ENCODE results near the gene CHD5. TPM values are rescaled to one million over a fixed set of nuclear protein-coding genes. Genes with fewer than 3 reads are reported as not detected.

CHD5 gene
- total and polyA plus RNA-seq, 9 donors: 0.09 to 0.26 (median 0.19) TPM

DNA sequence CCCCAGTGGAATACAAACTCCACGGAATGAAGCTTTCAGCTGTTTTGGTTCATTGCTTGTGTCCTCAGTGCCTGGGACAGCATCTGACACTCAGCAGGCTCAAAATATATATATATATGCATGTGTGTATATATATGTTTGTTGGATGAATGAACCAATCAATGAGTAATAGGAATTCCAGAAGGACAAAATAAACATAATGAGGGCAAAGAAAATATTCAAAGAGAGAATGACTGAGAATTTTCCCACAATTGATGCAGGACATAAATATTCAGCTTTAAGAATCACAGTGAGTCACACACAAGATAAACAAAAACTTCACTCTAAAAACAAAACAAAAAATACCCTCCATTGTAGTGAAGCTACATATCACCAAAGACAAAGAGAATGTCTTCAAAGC, 64.0 kb downstream of the CHD5 start:
- Histone ChIP-seq H3K27me3 (ENCODE audit: control insufficient read depth, insufficient read depth, low read length) (peaks cover 11% of the 10 kb centered on the region), H3K27ac (ENCODE audit: low read length) (no peak overlapping the region), H3K9me3 (replicated peaks; ENCODE audit: control insufficient read depth, low read depth, low read length) (peaks cover 2% of the 10 kb centered on the region), H3K36me3 (ENCODE audit: control insufficient read depth, insufficient read depth, low read length) (no peaks in the 10 kb centered on the region), H3K4me3 (ENCODE audit: low read length) (no peak overlapping the region), H3K4me1 (ENCODE audit: control insufficient read depth, insufficient read depth, low read length) (no peaks in the 10 kb centered on the region)
- WGBS (ENCODE audit: insufficient coverage): no CpG with 5 or more reads among the region's 1 CpG
- no peak for DNase-seq

DNA sequence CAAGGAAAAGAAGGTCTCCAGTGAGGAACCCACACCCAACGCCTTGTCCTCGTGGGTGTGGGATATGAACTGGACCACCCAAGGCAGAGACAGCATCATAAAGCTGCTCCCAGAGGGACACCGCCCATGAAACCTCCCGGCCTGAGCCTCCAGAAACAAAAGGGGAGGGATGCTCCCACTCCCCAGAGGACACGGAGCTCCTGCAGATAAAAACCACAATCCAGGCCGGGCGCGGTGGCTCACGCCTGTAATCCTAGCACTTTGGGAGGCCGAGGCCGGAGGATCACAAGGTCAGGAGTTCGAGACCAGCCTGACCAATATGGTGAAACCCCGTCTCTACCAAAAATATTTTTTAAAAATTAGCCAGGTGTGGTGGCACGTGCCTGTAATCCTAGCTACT, 66.4 kb downstream of the CHD5 start:
- H3K4me3 ChIP-seq (ENCODE audit: low read length): no peak overlapping the region
- no peaks in the 10 kb centered on the region for H3K36me3 ChIP-seq (ENCODE audit: control insufficient read depth, insufficient read depth, low read length)
- 81% methylated on average over 10 of the region's 14 CpGs for WGBS (ENCODE audit: insufficient coverage)
- no peak overlapping the region for H3K27ac ChIP-seq (ENCODE audit: low read length)
- H3K9me3 ChIP-seq (replicated peaks; ENCODE audit: control insufficient read depth, low read depth, low read length): peaks cover 2% of the 10 kb centered on the region
- H3K27me3 ChIP-seq (ENCODE audit: control insufficient read depth, insufficient read depth, low read length): peaks cover 15% of the 10 kb centered on the region
- H3K4me1 ChIP-seq (ENCODE audit: control insufficient read depth, insufficient read depth, low read length): no peaks in the 10 kb centered on the region
- no peak for DNase-seq

- WGBS (ENCODE audit: insufficient coverage): 71% methylated on average over 8 of the region's 10 CpGs
- no peak for DNase-seq
Observed at GRCh38 chr1:6113116-6113515, 67.0 kb downstream of the CHD5 start.

DNA sequence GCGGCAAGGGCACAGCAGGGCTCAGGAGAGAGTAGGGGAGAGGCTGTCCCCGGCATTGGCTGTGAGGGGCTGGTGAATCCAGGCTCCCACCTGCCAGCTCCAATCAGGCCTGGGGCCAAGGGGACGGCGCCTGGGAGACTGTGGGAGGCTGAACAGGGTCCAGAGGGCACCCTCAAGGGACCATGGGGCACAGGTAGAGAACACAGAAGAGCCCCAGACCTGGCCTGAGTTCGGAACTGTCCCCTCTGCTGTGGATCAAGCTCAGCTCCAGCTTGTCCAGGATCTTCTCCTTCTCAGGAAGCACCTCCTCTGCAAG, 67.5 kb downstream of the CHD5 start:
- 55% methylated on average over 4 of the region's 5 CpGs for WGBS (ENCODE audit: insufficient coverage)
- Histone ChIP-seq H3K27me3 (ENCODE audit: control insufficient read depth, insufficient read depth, low read length) (peaks cover 15% of the 10 kb centered on the region), H3K36me3 (ENCODE audit: control insufficient read depth, insufficient read depth, low read length) (no peaks in the 10 kb centered on the region), H3K4me3 (ENCODE audit: low read length) (no peak overlapping the region), H3K4me1 (ENCODE audit: control insufficient read depth, insufficient read depth, low read length) (no peaks in the 10 kb centered on the region), H3K9me3 (replicated peaks; ENCODE audit: control insufficient read depth, low read depth, low read length) (peaks cover 2% of the 10 kb centered on the region), H3K27ac (ENCODE audit: low read length) (no peak overlapping the region)
- DNase-seq: no peak

More at GRCh38 chr1:6113116-6113515, 67.0 kb downstream of the CHD5 start:
- Histone ChIP-seq H3K9me3 (replicated peaks; ENCODE audit: control insufficient read depth, low read depth, low read length) (peaks cover 2% of the 10 kb centered on the region), H3K27me3 (ENCODE audit: control insufficient read depth, insufficient read depth, low read length) (peaks cover 15% of the 10 kb centered on the region), H3K4me3 (ENCODE audit: low read length) (no peak overlapping the region), H3K4me1 (ENCODE audit: control insufficient read depth, insufficient read depth, low read length) (no peaks in the 10 kb centered on the region), H3K36me3 (ENCODE audit: control insufficient read depth, insufficient read depth, low read length) (no peaks in the 10 kb centered on the region), H3K27ac (ENCODE audit: low read length) (no peak overlapping the region)

DNA sequence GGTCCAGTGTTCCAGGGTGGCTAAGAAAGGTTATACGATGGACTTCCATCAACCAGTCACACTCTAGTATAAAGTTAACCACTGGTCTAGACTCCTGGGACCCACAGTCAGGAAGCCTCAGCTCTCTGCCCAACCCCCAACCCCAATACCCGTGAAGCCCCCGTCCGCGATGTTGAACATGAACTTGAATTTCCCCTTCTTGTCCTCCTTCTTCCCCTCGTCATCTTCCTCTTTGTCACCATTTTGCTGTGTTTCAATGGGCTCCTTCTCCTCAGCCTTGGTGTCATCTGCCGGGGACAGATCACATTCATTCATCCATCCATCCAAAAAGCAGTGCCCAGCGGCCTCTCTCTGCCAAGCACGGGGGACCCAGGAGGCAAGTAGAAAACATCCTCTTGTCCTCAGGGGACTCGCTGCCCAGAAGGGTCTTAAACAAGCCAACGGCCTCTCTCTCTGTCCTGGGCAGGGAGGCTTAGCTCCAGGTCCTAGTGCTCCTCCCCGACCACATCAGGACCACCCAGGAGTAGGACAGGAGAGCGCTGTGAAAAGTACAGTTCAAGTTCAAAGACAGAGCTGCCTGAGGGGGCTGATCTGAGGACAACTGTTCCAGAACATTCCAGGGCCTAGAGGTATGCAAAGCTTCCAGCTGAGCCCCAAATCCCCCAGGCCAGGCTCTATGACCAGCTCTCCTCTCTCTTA, 68.0 kb downstream of the CHD5 start:
- Histone ChIP-seq H3K27ac (ENCODE audit: low read length) (no peak overlapping the region), H3K27me3 (ENCODE audit: control insufficient read depth, insufficient read depth, low read length) (peaks cover 15% of the 10 kb centered on the region), H3K4me1 (ENCODE audit: control insufficient read depth, insufficient read depth, low read length) (no peaks in the 10 kb centered on the region), H3K36me3 (ENCODE audit: control insufficient read depth, insufficient read depth, low read length) (no peaks in the 10 kb centered on the region), H3K4me3 (ENCODE audit: low read length) (no peak overlapping the region), H3K9me3 (replicated peaks; ENCODE audit: control insufficient read depth, low read depth, low read length) (no peaks in the 10 kb centered on the region)
- WGBS (ENCODE audit: insufficient coverage): 72% methylated on average over 13 of the region's 13 CpGs
- no peak for DNase-seq

- H3K4me1 ChIP-seq (ENCODE audit: control insufficient read depth, insufficient read depth, low read length): no peaks in the 10 kb centered on the region
- peaks cover 15% of the 10 kb centered on the region for H3K27me3 ChIP-seq (ENCODE audit: control insufficient read depth, insufficient read depth, low read length)
- no peak overlapping the region for H3K4me3 ChIP-seq (ENCODE audit: low read length)
- no peaks in the 10 kb centered on the region for H3K9me3 ChIP-seq (replicated peaks; ENCODE audit: control insufficient read depth, low read depth, low read length)
- 80% methylated on average over 21 of the region's 24 CpGs for WGBS (ENCODE audit: insufficient coverage)
- no peak overlapping the region for H3K27ac ChIP-seq (ENCODE audit: low read length)
- H3K36me3 ChIP-seq (ENCODE audit: control insufficient read depth, insufficient read depth, low read length): no peaks in the 10 kb centered on the region
- DNase-seq: no peak
Observed at GRCh38 chr1:6111571-6111970, 68.5 kb downstream of the CHD5 start.

DNA sequence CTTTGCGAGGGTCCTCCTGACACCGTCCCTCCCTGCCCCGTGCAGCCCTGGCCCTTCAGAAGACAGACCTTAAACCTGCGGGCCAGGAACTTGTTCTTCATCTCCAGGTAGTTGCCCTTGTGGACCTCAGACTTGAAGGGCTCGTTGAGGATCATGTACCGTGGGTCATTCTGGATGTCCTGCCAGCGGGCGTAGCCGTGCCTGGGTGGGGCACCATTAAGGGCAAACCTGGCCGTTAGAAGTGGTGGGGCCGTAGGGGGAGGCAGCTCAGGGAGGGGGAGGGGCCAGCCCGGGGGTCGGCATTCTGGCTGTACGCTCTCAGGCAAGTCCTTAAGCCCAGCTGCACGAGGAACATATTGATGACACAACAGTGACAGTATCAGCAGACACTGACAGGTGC, 69.8 kb downstream of the CHD5 start:
- no peak overlapping the region for H3K27ac ChIP-seq (ENCODE audit: low read length)
- no peak overlapping the region for H3K4me3 ChIP-seq (ENCODE audit: low read length)
- DNase-seq: no peak
- H3K4me1 ChIP-seq (ENCODE audit: control insufficient read depth, insufficient read depth, low read length): no peaks in the 10 kb centered on the region
- no peaks in the 10 kb centered on the region for H3K9me3 ChIP-seq (replicated peaks; ENCODE audit: control insufficient read depth, low read depth, low read length)
- WGBS (ENCODE audit: insufficient coverage): 64% methylated on average over 9 of the region's 15 CpGs
- H3K36me3 ChIP-seq (ENCODE audit: control insufficient read depth, insufficient read depth, low read length): no peaks in the 10 kb centered on the region
- H3K27me3 ChIP-seq (ENCODE audit: control insufficient read depth, insufficient read depth, low read length): peaks cover 12% of the 10 kb centered on the region

- H3K27ac ChIP-seq (ENCODE audit: low read length): no peak overlapping the region
- no peak for DNase-seq
Observed at GRCh38 chr1:6109688-6110087, 70.4 kb downstream of the CHD5 start.

GRCh38 chr1:6108937-6109614, 71.0 kb downstream of the CHD5 start:
- Histone ChIP-seq H3K27ac (ENCODE audit: low read length) (no peak overlapping the region), H3K36me3 (ENCODE audit: control insufficient read depth, insufficient read depth, low read length) (no peaks in the 10 kb centered on the region), H3K27me3 (ENCODE audit: control insufficient read depth, insufficient read depth, low read length) (peaks cover 10% of the 10 kb centered on the region), H3K9me3 (replicated peaks; ENCODE audit: control insufficient read depth, low read depth, low read length) (no peaks in the 10 kb centered on the region), H3K4me3 (ENCODE audit: low read length) (no peak overlapping the region), H3K4me1 (ENCODE audit: control insufficient read depth, insufficient read depth, low read length) (no peaks in the 10 kb centered on the region)
- 39% methylated on average over 10 of the region's 15 CpGs for WGBS (ENCODE audit: insufficient coverage)
- DNase-seq: no peak

More at GRCh38 chr1:6109688-6110087, 70.4 kb downstream of the CHD5 start:
- H3K27me3 ChIP-seq (ENCODE audit: control insufficient read depth, insufficient read depth, low read length): peaks cover 10% of the 10 kb centered on the region
- H3K9me3 ChIP-seq (replicated peaks; ENCODE audit: control insufficient read depth, low read depth, low read length): no peaks in the 10 kb centered on the region
- H3K36me3 ChIP-seq (ENCODE audit: control insufficient read depth, insufficient read depth, low read length): no peaks in the 10 kb centered on the region
- 66% methylated on average over 21 of the region's 24 CpGs for WGBS (ENCODE audit: insufficient coverage)
- H3K4me1 ChIP-seq (ENCODE audit: control insufficient read depth, insufficient read depth, low read length): no peaks in the 10 kb centered on the region
- no peak overlapping the region for H3K4me3 ChIP-seq (ENCODE audit: low read length)

- Histone ChIP-seq H3K36me3 (ENCODE audit: control insufficient read depth, insufficient read depth, low read length) (no peaks in the 10 kb centered on the region), H3K27ac (ENCODE audit: low read length) (no peak overlapping the region), H3K4me3 (ENCODE audit: low read length) (no peak overlapping the region), H3K4me1 (ENCODE audit: control insufficient read depth, insufficient read depth, low read length) (no peaks in the 10 kb centered on the region), H3K9me3 (replicated peaks; ENCODE audit: control insufficient read depth, low read depth, low read length) (no peaks in the 10 kb centered on the region), H3K27me3 (ENCODE audit: control insufficient read depth, insufficient read depth, low read length) (peaks cover 9% of the 10 kb centered on the region)
- whole genome bisulfite sequencing (ENCODE audit: insufficient coverage): 84% methylated on average over 2 of the region's 2 CpGs
- no peak for DNase-seq
Observed at GRCh38 chr1:6108476-6108875, 71.6 kb downstream of the CHD5 start.

All from muscle of leg (tissue), 11 donors.